Osteocyte (in vitro differentiated cells): ENCODE data around the gene DNAJB6. TPM values are rescaled to one million over a fixed set of nuclear protein-coding genes. Genes with fewer than 3 reads are reported as not detected.

ENCODE experiments used
- DNase-seq: peaks from one replicate; pipeline ENCODE4 v3.0.0; 2021; ENCODE audit warnings: mixed read lengths; ENCODE audit not compliant: unreplicated experiment; ENCODE audit errors: extremely low spot score
- H3K27ac Mint-ChIP-seq: one replicate; pipeline ENCODE4 v1.8.0; 2021; ENCODE audit warnings: mild to moderate bottlenecking, mixed read lengths; ENCODE audit not compliant: unreplicated experiment
- H3K27me3 Mint-ChIP-seq: one replicate; pipeline ENCODE4 v1.8.0; 2021; ENCODE audit warnings: mixed read lengths; ENCODE audit not compliant: unreplicated experiment
- H3K36me3 Mint-ChIP-seq: one replicate; pipeline ENCODE4 v1.8.0; 2021; ENCODE audit warnings: mixed read lengths; ENCODE audit not compliant: unreplicated experiment
- H3K4me1 Mint-ChIP-seq: one replicate; pipeline ENCODE4 v1.8.0; 2021; ENCODE audit warnings: mixed read lengths; ENCODE audit not compliant: unreplicated experiment
- H3K4me3 Mint-ChIP-seq: one replicate; pipeline ENCODE4 v1.8.0; 2021; ENCODE audit warnings: mild to moderate bottlenecking, moderate library complexity, mixed read lengths; ENCODE audit not compliant: unreplicated experiment
- H3K9me3 Mint-ChIP-seq: one replicate; pipeline ENCODE4 v1.8.0; 2021; ENCODE audit warnings: mixed read lengths; ENCODE audit not compliant: unreplicated experiment
- total RNA-seq: library from RNA; stranded (reverse); gene quantifications from 2 replicates; pipeline ENCODE4 v1.2.1, GENCODE V29; 2021
- TF ChIP-seq, protein P1 (sequence below): fragments of 200-600 bp; sonication (generic); IDR thresholded peaks from 2 replicates; pipeline ENCODE4 v1.5.0; 2021; ENCODE audit warnings: antibody characterized with exemption, mild to moderate bottlenecking, moderate library complexity

DNAJB6 gene
- total RNA-seq, 1 donor from 2014 or later = 112 TPM

DNA sequence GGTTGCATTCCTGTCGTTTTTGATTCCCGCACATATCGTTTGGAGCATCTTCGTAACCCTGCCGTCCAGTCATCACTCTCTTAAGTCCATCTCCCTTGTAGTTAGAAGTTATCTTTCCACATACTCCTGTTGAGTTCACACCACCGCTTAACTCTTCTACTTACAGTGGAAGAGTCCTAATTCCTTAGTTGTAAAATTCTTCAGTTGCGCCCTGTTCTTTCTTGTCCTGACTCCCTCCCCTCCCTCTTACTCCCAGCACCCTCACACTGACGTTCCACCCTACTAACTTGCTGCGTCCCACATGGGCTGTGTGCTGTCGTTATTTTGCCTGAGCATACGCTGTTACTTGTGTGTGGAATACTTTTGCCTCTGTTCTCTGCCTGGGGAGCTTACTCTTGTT is 11.7 kb downstream of the DNAJB6 start:
- TF ChIP-seq, protein P1, sequence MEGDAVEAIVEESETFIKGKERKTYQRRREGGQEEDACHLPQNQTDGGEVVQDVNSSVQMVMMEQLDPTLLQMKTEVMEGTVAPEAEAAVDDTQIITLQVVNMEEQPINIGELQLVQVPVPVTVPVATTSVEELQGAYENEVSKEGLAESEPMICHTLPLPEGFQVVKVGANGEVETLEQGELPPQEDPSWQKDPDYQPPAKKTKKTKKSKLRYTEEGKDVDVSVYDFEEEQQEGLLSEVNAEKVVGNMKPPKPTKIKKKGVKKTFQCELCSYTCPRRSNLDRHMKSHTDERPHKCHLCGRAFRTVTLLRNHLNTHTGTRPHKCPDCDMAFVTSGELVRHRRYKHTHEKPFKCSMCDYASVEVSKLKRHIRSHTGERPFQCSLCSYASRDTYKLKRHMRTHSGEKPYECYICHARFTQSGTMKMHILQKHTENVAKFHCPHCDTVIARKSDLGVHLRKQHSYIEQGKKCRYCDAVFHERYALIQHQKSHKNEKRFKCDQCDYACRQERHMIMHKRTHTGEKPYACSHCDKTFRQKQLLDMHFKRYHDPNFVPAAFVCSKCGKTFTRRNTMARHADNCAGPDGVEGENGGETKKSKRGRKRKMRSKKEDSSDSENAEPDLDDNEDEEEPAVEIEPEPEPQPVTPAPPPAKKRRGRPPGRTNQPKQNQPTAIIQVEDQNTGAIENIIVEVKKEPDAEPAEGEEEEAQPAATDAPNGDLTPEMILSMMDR = no peak
- H3K36me3 Mint-ChIP-seq = no peaks in the 10 kb centered on the region
- peaks cover 39% of the 10 kb centered on the region for H3K4me1 Mint-ChIP-seq
- no peaks in the 10 kb centered on the region for H3K9me3 Mint-ChIP-seq
- no peak overlapping the region for H3K27ac Mint-ChIP-seq
- DNase-seq = no peak
- no peaks in the 10 kb centered on the region for H3K27me3 Mint-ChIP-seq
- no peak overlapping the region for H3K4me3 Mint-ChIP-seq

DNA sequence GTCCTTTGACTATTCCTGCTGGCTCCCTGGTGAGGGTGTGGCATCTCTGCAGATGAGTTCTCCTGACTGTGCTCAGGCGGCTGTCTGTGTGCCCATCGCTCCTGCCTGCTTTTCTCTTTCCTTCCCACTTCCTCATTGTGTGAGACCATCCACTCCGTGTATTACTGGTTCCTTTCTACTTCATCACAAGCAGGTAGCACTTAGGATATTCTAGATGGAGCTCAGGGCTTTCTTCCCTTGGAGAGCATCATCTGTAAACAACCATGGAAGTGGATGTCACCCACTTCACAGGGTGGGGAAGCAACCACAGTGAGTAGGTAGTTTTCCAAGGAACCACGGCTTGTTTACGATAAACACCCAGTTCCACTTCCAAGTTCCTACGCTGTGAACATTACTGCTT is 15.7 kb downstream of the DNAJB6 start:
- Mint-ChIP-seq H3K9me3 (no peaks in the 10 kb centered on the region), H3K27me3 (no peaks in the 10 kb centered on the region), H3K4me3 (no peak overlapping the region), H3K4me1 (peaks cover 48% of the 10 kb centered on the region), H3K36me3 (no peaks in the 10 kb centered on the region), H3K27ac (no peak overlapping the region)
- no peak for DNase-seq
- TF ChIP-seq, protein P1 = no peak

DNA sequence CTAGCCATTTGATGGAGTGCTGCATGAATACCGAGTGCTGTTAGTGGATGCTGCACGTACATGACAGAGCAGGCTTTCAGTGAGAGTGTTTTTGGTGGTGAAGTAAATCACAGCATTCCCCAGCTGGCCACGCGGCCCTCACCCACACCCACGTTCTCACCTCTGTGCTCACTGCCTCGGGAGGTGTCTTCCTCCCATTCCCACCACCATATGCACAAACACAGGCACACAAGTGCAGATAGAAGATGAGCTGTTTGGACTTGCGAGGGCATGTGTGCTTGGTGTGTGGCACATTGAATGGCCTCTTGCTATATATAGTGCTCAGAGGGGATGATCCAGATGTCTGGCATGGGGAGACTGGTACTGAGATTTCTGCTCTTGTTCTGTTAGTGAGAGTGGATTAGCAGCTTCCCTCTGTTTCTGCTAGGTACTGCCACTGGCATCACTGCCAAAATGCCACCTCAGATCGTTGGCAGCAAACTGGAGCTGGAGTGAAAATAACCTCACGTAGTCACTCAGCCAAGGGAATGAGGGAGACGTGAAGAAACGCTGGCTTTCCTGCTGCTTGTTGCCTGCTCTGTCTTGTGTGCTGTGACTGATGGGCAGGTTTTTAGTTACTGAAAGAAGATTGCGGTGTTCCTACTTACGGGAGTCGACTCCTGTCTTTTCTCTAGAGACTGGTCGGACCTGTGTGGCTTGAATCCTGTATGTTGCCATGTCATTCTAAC is 19.1 kb downstream of the DNAJB6 start:
- TF ChIP-seq, protein P1 = no peak
- DNase-seq = no peak
- Mint-ChIP-seq H3K9me3 (no peaks in the 10 kb centered on the region), H3K4me3 (no peak overlapping the region), H3K4me1 (peaks cover 31% of the 10 kb centered on the region), H3K27me3 (no peaks in the 10 kb centered on the region), H3K27ac (peak overlapping the region; percentile 1), H3K36me3 (peaks cover 10% of the 10 kb centered on the region)

DNA sequence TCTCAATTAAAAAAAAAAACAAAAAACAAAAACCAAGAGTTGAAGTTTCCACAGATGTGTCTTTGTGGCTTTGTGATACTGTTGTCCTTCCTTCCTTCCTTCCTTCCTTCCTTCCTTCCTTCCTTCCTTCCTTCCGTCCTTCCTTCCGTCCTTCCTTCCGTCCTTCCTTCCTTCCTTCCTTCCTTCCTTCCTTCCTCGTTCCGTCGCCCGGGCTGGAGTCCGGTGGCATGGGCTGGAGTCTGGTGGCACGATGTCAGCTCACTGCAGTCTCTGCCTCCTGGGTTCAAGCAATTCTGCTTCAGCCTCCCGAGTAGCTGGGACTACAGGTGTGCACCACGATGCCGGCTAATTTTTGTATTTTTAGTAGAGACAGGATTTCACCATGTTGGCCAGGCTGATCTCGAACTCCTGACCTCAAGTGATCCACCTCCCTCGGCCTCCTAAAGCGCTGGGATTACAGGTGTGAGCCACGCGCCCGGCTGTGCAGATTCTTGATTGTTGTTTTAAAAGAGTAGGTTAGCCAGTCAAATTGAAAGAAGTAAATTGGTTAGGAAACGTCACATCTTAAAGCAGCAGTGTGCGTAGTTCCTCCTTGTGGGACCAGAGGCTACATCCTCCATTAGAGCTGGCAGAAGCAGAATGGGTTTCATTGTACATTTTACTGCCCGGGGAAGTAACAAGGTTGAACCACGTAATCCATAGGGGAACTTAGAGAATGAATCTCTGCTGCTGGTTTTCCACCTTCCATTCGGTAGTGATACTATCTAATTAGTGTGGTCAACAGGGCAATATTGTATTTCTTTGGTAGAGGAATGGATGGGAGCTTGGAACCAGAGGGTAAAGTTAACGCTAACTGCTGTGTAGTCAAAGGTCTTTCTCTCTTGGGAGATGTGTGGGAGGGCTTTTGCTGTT is 20.6 kb downstream of the DNAJB6 start:
- H3K9me3 Mint-ChIP-seq = no peaks in the 10 kb centered on the region
- TF ChIP-seq, protein P1 = no peak

More for the DNA sequence above, 20.6 kb downstream of the DNAJB6 start:
- no peaks in the 10 kb centered on the region for H3K27me3 Mint-ChIP-seq
- H3K4me3 Mint-ChIP-seq = no peak overlapping the region
- no peak overlapping the region for H3K27ac Mint-ChIP-seq
- peaks cover 30% of the 10 kb centered on the region for H3K4me1 Mint-ChIP-seq
- no peak for DNase-seq
- H3K36me3 Mint-ChIP-seq = peaks cover 10% of the 10 kb centered on the region
